HepG2 (cell line): Measurements from ENCODE around the gene TMPRSS11E. TPM values are rescaled to one million over a fixed set of nuclear protein-coding genes. Genes with fewer than 3 reads are reported as not detected.

Experiments used
- ATAC-seq: fragments of 200-7000 bp; cut with Tn5 transposase; 3 replicates; pipeline ENCODE4 v1.9.1; 2020; ENCODE audit warnings: mild to moderate bottlenecking, moderate library complexity
- BruUV-seq: library from RNA; stranded (reverse); fragments of 400-500 nt; replicated peaks from 2 replicates; lab custom pipeline; 2021; lab: Mats Ljungman, UMichigan
- CTCF ChIA-PET: fragments of 300-600 bp; formaldehyde crosslinking; extraction: SDS; loops from one replicate; lab custom pipeline; 2021; ENCODE audit warnings: low total read pairs, inconsistent platforms, low intra/inter-chr PET ratio; lab: Yijun Ruan, JAX
- POLR2A ChIA-PET: fragments of 350-600 bp; sonication (Branson Sonifier 250); formaldehyde crosslinking; loops from one replicate; lab custom pipeline; 2020; ENCODE audit warnings: antibody characterized with exemption, inconsistent platforms; lab: Yijun Ruan, JAX
- DNase-seq: peaks from one replicate; pipeline ENCODE4 v3.0.0-alpha.2; 2015; ENCODE audit warnings: low spot score
- FAIRE-seq: peaks from 3 replicates; lab custom pipeline; 2011; peaks lifted over from hg19 to GRCh38; lab: Jason Lieb, UNC
- H2AFZ ChIP-seq: one replicate; pipeline ENCODE4 v1.6.1; 2011; ENCODE audit warnings: low read length, inconsistent platforms
- H3K27ac ChIP-seq: fragments of 300-600 bp; 3 replicates; pipeline ENCODE4 v1.8.0; 2011; ENCODE audit warnings: mixed run types, mild to moderate bottlenecking, mixed read lengths, low read length, inconsistent platforms; ENCODE audit not compliant: insufficient read depth; ENCODE audit errors: extremely low read length
- H3K27me3 ChIP-seq, 2 experiments: fragments of 200-600 bp in 1 of 2; 2 replicates in 1 of 2; 3 replicates in 1 of 2; pipeline versions ENCODE4 v1.6.0 to v1.8.0; 2011; ENCODE audit warnings: low read length in 2 of 2, mild to moderate bottlenecking in 2 of 2, moderate library complexity in 2 of 2, inconsistent platforms in 1 of 2; ENCODE audit not compliant: insufficient read depth in 2 of 2, control insufficient read depth in 1 of 2
- H3K36me3 ChIP-seq, 2 experiments: fragments of 200-600 bp in 1 of 2; replicated peaks in 1 of 2; 2 replicates in 1 of 2; 3 replicates in 1 of 2; pipeline versions ENCODE4 v1.5.1 to v1.8.0; 2011; ENCODE audit warnings: low read length in 2 of 2, inconsistent platforms in 1 of 2; ENCODE audit not compliant: insufficient read depth in 2 of 2, control insufficient read depth in 1 of 2
- H3K4me1 ChIP-seq: 2 replicates; pipeline ENCODE4 v1.5.1; 2012; ENCODE audit warnings: low read length, inconsistent platforms; ENCODE audit not compliant: insufficient read depth
- H3K4me2 ChIP-seq: 2 replicates; pipeline ENCODE4 v1.6.0; 2011; ENCODE audit warnings: low read depth, low read length, inconsistent platforms
- H3K4me3 ChIP-seq, 3 experiments: fragments of 200-600 bp in 1 of 3; sonication (generic), shearing (Covaris generic) in 1 of 3; replicated peaks in 1 of 3; 2 replicates each; pipeline ENCODE4 v1.5.1; 2011 to 2016; ENCODE audit warnings: low read length in 3 of 3, inconsistent platforms in 2 of 3, low read depth in 2 of 3, mild to moderate bottlenecking in 2 of 3, control low read depth in 1 of 3, mixed read lengths in 1 of 3; ENCODE audit not compliant: insufficient read depth in 1 of 3
- H3K79me2 ChIP-seq: one replicate; pipeline ENCODE4 v1.6.1; 2011; ENCODE audit warnings: low read length, inconsistent platforms; ENCODE audit not compliant: insufficient read depth
- H3K9ac ChIP-seq: 2 replicates; pipeline ENCODE4 v1.6.0; 2011; ENCODE audit warnings: mild to moderate bottlenecking, low read depth, low read length, inconsistent platforms; ENCODE audit not compliant: insufficient read depth
- H3K9me3 ChIP-seq: 2 replicates; pipeline ENCODE4 v1.5.1; 2012; ENCODE audit warnings: mild to moderate bottlenecking, low read length
- H4K20me1 ChIP-seq: 2 replicates; pipeline ENCODE4 v1.6.0; 2011; ENCODE audit warnings: inconsistent platforms, mild to moderate bottlenecking, low read length, moderate library complexity; ENCODE audit not compliant: insufficient read depth
- KDM6A ChIP-seq: IDR thresholded peaks from 2 replicates; pipeline ENCODE4 v1.6.1; 2016; ENCODE audit warnings: low read depth
- MAFF ChIP-seq: IDR thresholded peaks from 2 replicates; pipeline ENCODE4 v1.6.1; 2011; ENCODE audit warnings: low read depth, low read length, improper control_type of control experiment
- MAFK ChIP-seq, 2 experiments: IDR thresholded peaks in 1 of 2; conservative IDR thresholded peaks in 1 of 2; 2 replicates each; pipeline ENCODE4 v1.6.1; 2011; ENCODE audit warnings: improper control_type of control experiment in 2 of 2, low read length in 2 of 2
- ZNF615 ChIP-seq: sonication (generic); formaldehyde crosslinking; IDR thresholded peaks from 2 replicates; pipeline ENCODE4 v1.5.0; 2020; ENCODE audit warnings: mild to moderate bottlenecking, missing genetic modification reagents, borderline replicate concordance
- ZNF883 ChIP-seq: sonication (generic); formaldehyde crosslinking; IDR thresholded peaks from 2 replicates; pipeline ENCODE4 v1.5.1; 2020; ENCODE audit warnings: mild to moderate bottlenecking, missing genetic modification reagents; ENCODE audit errors: not compliant biosample characterization
- WGBS: methylation state at CpG from one replicate; pipeline ENCODE4 v1.1.6; 2017; ENCODE audit warnings: low lambda C conversion rate; 5-methylcytosine and 5-hydroxymethylcytosine counted together
- in situ Hi-C: cut with HindIII; loops from 2 replicates; pipeline ENCODE4 v1.10.0; 2017; ENCODE audit warnings: low pct_unique_long_range_greater_than_20kb; ENCODE audit not compliant: extremely low pct_ligation_motif_present
- intact Hi-C: fragments of 100-400 bp; cut with micrococcal nuclease; formaldehyde crosslinking; loops from one replicate; pipeline ENCODE4 v1.10.0; 2022; ENCODE audit not compliant: unreplicated experiment
- polyA plus RNA-seq, 8 experiments: library from polyadenylated mRNA; depleted of rRNA in 3 of 8; stranded (reverse) in 7 of 8; unstranded in 1 of 8; fragments of >200 nt; fragmentation: Illumina TruSeq in 4 of 8; extraction: Trizol in 4 of 8; gene quantifications; 2 replicates each; pipeline versions ENCODE4 v1.2.1 to v1.2.3, GENCODE V29; 2011 to 2016; ENCODE audit warnings: low read depth in 4 of 8, missing spikeins in 1 of 8, mixed read lengths in 1 of 8; ENCODE audit not compliant: insufficient read depth in 1 of 8
- total RNA-seq, 5 experiments: library from RNA; depleted of rRNA; stranded (reverse); fragments of >200 nt; fragmentation: Illumina TruSeq; extraction: Trizol; gene quantifications; 2 replicates each; pipeline ENCODE4 v1.2.3, GENCODE V29; 2016; ENCODE audit warnings: low read depth in 1 of 5

TMPRSS11E gene
- total and polyA plus RNA-seq, 2 of the 13 experiments (the other 11 are each of a cell fraction or from before 2014, with no cell fraction given): not detected

DNA sequence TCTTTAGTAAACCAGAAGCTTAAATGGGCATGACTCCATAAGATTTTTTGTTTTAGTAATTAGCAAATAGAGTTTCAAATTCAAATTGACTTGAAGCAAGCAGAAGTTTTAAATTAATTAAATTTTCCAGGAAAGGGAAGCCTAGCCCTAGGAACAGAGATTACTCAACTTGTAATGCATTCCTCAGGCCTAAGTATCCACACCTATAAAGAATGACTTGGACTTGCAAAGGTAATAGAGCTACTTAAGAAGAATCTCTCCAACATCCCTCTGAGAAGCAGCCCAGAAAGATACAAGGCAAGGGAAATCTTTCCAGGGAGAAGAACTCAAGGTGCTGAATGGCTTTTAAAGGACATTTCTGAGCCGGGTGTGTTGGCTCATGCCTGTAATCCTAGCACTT is 16.9 kb upstream of the TMPRSS11E start:
- ATAC-seq: no peak
- ChIA-PET CTCF (no interaction called here), POLR2A (no interaction called here)
- Histone ChIP-seq H3K4me1 (no peaks in the 10 kb centered on the region), H3K27me3 (0 out of 5 replicates have a peak, but pooled peaks cover 0 to 7% of the 10 kb centered on the region in 2 experiments), H3K36me3 (no peaks in the 10 kb centered on the region), H3K4me3 (no peak overlapping the region), H3K9ac (no peak overlapping the region), H3K79me2 (no peaks in the 10 kb centered on the region), H2AFZ (no peak overlapping the region), H3K27ac (no peak overlapping the region), H4K20me1 (no peaks in the 10 kb centered on the region), H3K4me2 (no peak overlapping the region), H3K9me3 (no peaks in the 10 kb centered on the region)
- no peak for TF ChIP-seq KDM6A (CRISPR knock-in tag)
- intact Hi-C loops (no loop called here), in situ Hi-C loops (no loop called here)
- 0% methylated on average over 1 of the region's 1 CpG for WGBS
- no peak for FAIRE-seq
- DNase-seq: no peak
- BruUV-seq: no TSS peak

GRCh38 chr4:68432320-68432719 is 14.9 kb upstream of the TMPRSS11E start:
- Histone ChIP-seq H4K20me1 (no peaks in the 10 kb centered on the region), H3K79me2 (no peaks in the 10 kb centered on the region), H3K27ac (no peak overlapping the region), H3K4me3 (no peak overlapping the region), H3K9me3 (no peaks in the 10 kb centered on the region), H3K4me2 (no peak overlapping the region), H2AFZ (no peak overlapping the region), H3K27me3 (0 out of 5 replicates have a peak, but pooled peaks cover 0 to 7% of the 10 kb centered on the region in 2 experiments), H3K36me3 (no peaks in the 10 kb centered on the region), H3K4me1 (no peaks in the 10 kb centered on the region), H3K9ac (no peak overlapping the region)
- ATAC-seq (no peak), FAIRE-seq (no peak), DNase-seq (no peak)
- in situ Hi-C loops: no loop called here
- no TSS peak for BruUV-seq
- peak; percentile 73 for TF ChIP-seq MAFF
- TF ChIP-seq ZNF883 (CRISPR knock-in tag): no peak
- TF ChIP-seq ZNF615 (CRISPR knock-in tag): no peak
- TF ChIP-seq MAFK (conservative IDR thresholded peaks at IDR 0.05 in 1 of 2, IDR thresholded peaks at IDR 0.05 in 1 of 2; ENCODE audit: low read length in 2 of 2): peak; percentile 70 to 87
- ChIA-PET CTCF (no interaction called here), POLR2A (no interaction called here)
- intact Hi-C loops: no loop called here
